H9 (cell line): Measurements from ENCODE around the gene MRGPRF. TPM values are rescaled to one million over a fixed set of nuclear protein-coding genes. Genes with fewer than 3 reads are reported as not detected.

Experiments used
- DNase-seq: peaks from one replicate; pipeline ENCODE4 v3.0.0-alpha.2; 2017
- H2AFZ ChIP-seq: one replicate; pipeline ENCODE4 v1.6.1; 2013; ENCODE audit warnings: mild to moderate bottlenecking, low read length, control low read depth, moderate library complexity
- H2AK5ac ChIP-seq: 2 replicates; pipeline ENCODE4 v1.6.1; 2013; ENCODE audit warnings: low read length, control low read depth, mixed read lengths; ENCODE audit not compliant: insufficient read length
- H2BK120ac ChIP-seq: one replicate; pipeline ENCODE4 v1.6.1; 2013; ENCODE audit warnings: low read depth, mild to moderate bottlenecking, low read length, control low read depth, inconsistent platforms; ENCODE audit not compliant: poor library complexity, severe bottlenecking
- H2BK12ac ChIP-seq: 2 replicates; pipeline ENCODE4 v1.6.1; 2013; ENCODE audit warnings: low read length, control low read depth, mixed read lengths, low read depth; ENCODE audit not compliant: insufficient read length
- H2BK15ac ChIP-seq: 2 replicates; pipeline ENCODE4 v1.6.1; 2013; ENCODE audit warnings: low read depth, low read length, control low read depth
- H2BK20ac ChIP-seq: one replicate; pipeline ENCODE4 v1.6.1; 2013; ENCODE audit warnings: low read depth, mild to moderate bottlenecking, low read length, control low read depth, inconsistent platforms; ENCODE audit not compliant: poor library complexity, severe bottlenecking
- H2BK5ac ChIP-seq: 2 replicates; pipeline ENCODE4 v1.6.1; 2013; ENCODE audit warnings: low read length, control low read depth, mixed read lengths; ENCODE audit not compliant: insufficient read length
- H3K14ac ChIP-seq: 2 replicates; pipeline ENCODE4 v1.6.1; 2013; ENCODE audit warnings: low read length, control low read depth; ENCODE audit not compliant: insufficient read depth
- H3K18ac ChIP-seq: 2 replicates; pipeline ENCODE4 v1.6.1; 2013; ENCODE audit warnings: low read depth, mild to moderate bottlenecking, mixed read lengths, low read length, control low read depth; ENCODE audit not compliant: insufficient read length
- H3K23ac ChIP-seq: 2 replicates; pipeline ENCODE4 v1.6.1; 2013; ENCODE audit warnings: low read length, control low read depth, mixed read lengths, low read depth; ENCODE audit not compliant: insufficient read length
- H3K23me2 ChIP-seq: 2 replicates; pipeline ENCODE4 v1.6.1; 2013; ENCODE audit warnings: low read depth, mild to moderate bottlenecking, mixed read lengths, low read length, control low read depth; ENCODE audit not compliant: insufficient read length, poor library complexity, severe bottlenecking
- H3K27ac ChIP-seq: 2 replicates; pipeline ENCODE4 v1.5.1; 2013; ENCODE audit warnings: low read length, control low read depth, mixed read lengths, low read depth; ENCODE audit not compliant: insufficient read length
- H3K27me3 ChIP-seq: 2 replicates; pipeline ENCODE4 v1.6.1; 2013; ENCODE audit warnings: low read length, control low read depth, inconsistent platforms; ENCODE audit not compliant: insufficient read depth
- H3K4ac ChIP-seq: 2 replicates; pipeline ENCODE4 v1.6.1; 2013; ENCODE audit warnings: low read depth, mild to moderate bottlenecking, control low read depth, inconsistent platforms, low read length, moderate library complexity
- H3K4me1 ChIP-seq: 2 replicates; pipeline ENCODE4 v1.6.1; 2013; ENCODE audit warnings: low read length, control low read depth, inconsistent platforms; ENCODE audit not compliant: insufficient read depth
- H3K4me2 ChIP-seq: 2 replicates; pipeline ENCODE4 v1.6.1; 2013; ENCODE audit warnings: low read length, control low read depth, mixed read lengths; ENCODE audit not compliant: insufficient read length, insufficient read depth
- H3K56ac ChIP-seq: 2 replicates; pipeline ENCODE4 v1.6.1; 2013; ENCODE audit warnings: low read depth, mild to moderate bottlenecking, mixed read lengths, low read length, control low read depth; ENCODE audit not compliant: insufficient read length
- H3K79me1 ChIP-seq: 2 replicates; pipeline ENCODE4 v1.6.1; 2013; ENCODE audit warnings: low read depth, mild to moderate bottlenecking, moderate library complexity, low read length, control low read depth, inconsistent platforms; ENCODE audit not compliant: insufficient read depth, poor library complexity, severe bottlenecking
- H3K79me2 ChIP-seq: 2 replicates; pipeline ENCODE4 v1.6.1; 2013; ENCODE audit warnings: low read length, control low read depth, inconsistent platforms; ENCODE audit not compliant: insufficient read depth
- H3K9ac ChIP-seq: 2 replicates; pipeline ENCODE4 v1.6.1; 2013; ENCODE audit warnings: low read length, control low read depth, mixed read lengths; ENCODE audit not compliant: insufficient read length; ENCODE audit errors: extremely low read depth
- H3K9me3 ChIP-seq: one replicate; pipeline ENCODE4 v1.6.1; 2013; ENCODE audit warnings: low read depth, low read length, inconsistent platforms; ENCODE audit not compliant: control insufficient read depth
- H3T11ph ChIP-seq: one replicate; pipeline ENCODE4 v1.6.1; 2013; ENCODE audit warnings: mild to moderate bottlenecking, low read length, control low read depth, inconsistent platforms
- H4K20me1 ChIP-seq: one replicate; pipeline ENCODE4 v1.6.1; 2013; ENCODE audit not compliant: control insufficient read depth, insufficient read length, insufficient read depth
- H4K5ac ChIP-seq: 2 replicates; pipeline ENCODE4 v1.6.1; 2013; ENCODE audit warnings: low read depth, mild to moderate bottlenecking, mixed read lengths, low read length, control low read depth; ENCODE audit not compliant: insufficient read length
- H4K8ac ChIP-seq: replicated peaks from 2 replicates; pipeline ENCODE4 v1.6.1; 2013; ENCODE audit warnings: low read length, control low read depth, mixed read lengths, low read depth; ENCODE audit not compliant: insufficient read length
- H4K91ac ChIP-seq: 2 replicates; pipeline ENCODE4 v1.6.1; 2013; ENCODE audit warnings: low read depth, mild to moderate bottlenecking, moderate library complexity, mixed read lengths, low read length, control low read depth; ENCODE audit not compliant: insufficient read length
- H3K27ac Mint-ChIP-seq, 3 experiments: 2 replicates in 2 of 3; 3 replicates in 1 of 3; pipeline ENCODE4 v1.8.0; 2020 to 2021; ENCODE audit warnings: mixed read lengths in 3 of 3, mild to moderate bottlenecking in 1 of 3, moderate library complexity in 1 of 3
- H3K27me3 Mint-ChIP-seq: 2 replicates; pipeline ENCODE4 v1.8.0; 2021; ENCODE audit warnings: low read depth, mild to moderate bottlenecking, moderate library complexity, mixed read lengths
- H3K36me3 Mint-ChIP-seq, 3 experiments: 2 replicates in 2 of 3; 3 replicates in 1 of 3; pipeline ENCODE4 v1.8.0; 2020 to 2021; ENCODE audit warnings: low read depth in 3 of 3, mixed read lengths in 3 of 3; ENCODE audit not compliant: insufficient read depth in 1 of 3
- H3K4me1 Mint-ChIP-seq, 2 experiments: 2 replicates each; pipeline ENCODE4 v1.8.0; 2020; ENCODE audit warnings: mixed read lengths in 2 of 2
- H3K4me3 Mint-ChIP-seq, 2 experiments: 2 replicates in 1 of 2; 3 replicates in 1 of 2; pipeline ENCODE4 v1.8.0; 2020 to 2021; ENCODE audit warnings: mild to moderate bottlenecking in 2 of 2, mixed read lengths in 2 of 2, moderate library complexity in 1 of 2
- H3K9me3 Mint-ChIP-seq, 2 experiments: 2 replicates in 1 of 2; 3 replicates in 1 of 2; pipeline ENCODE4 v1.8.0; 2020; ENCODE audit warnings: mild to moderate bottlenecking in 2 of 2, mixed read lengths in 2 of 2, moderate library complexity in 1 of 2
- CTCF ChIP-seq: fragments of 200-600 bp; sonication (generic); conservative IDR thresholded peaks from 3 replicates; pipeline ENCODE4 v1.8.0; 2021; ENCODE audit warnings: antibody characterized with exemption, mild to moderate bottlenecking
- WGBS: extraction: QIAGEN DNeasy Blood & Tissue Kit; methylation state at CpG from one replicate; pipeline ENCODE4 v1.1.7; 2013; ENCODE audit warnings: missing lambda C conversion rate, low lambda C conversion rate, mixed read lengths; ENCODE audit not compliant: insufficient read length; ENCODE audit errors: extremely low coverage; 5-methylcytosine and 5-hydroxymethylcytosine counted together
- total RNA-seq: library from RNA; stranded (reverse); gene quantifications from 2 replicates; pipeline ENCODE4 v1.2.1, GENCODE V29; 2021

The MRGPRF gene
- total RNA-seq, 1 experiment from 2014 or later: 4.0 TPM

GRCh38 chr11:69037074-69037473, 24.0 kb upstream of the MRGPRF start:
- Histone ChIP-seq H2AK5ac (no peak overlapping the region), H3K23ac (no peak overlapping the region), H3K4me1 (no peaks in the 10 kb centered on the region; the same call in 1 of the 2 replicates), H3K27me3 (no peaks in the 10 kb centered on the region), H3K18ac (no peak overlapping the region), H2AFZ (no peak overlapping the region), H3K27ac (no peak overlapping the region), H2BK20ac (no peak overlapping the region), H3K4me2 (no peak overlapping the region), H4K91ac (no peak overlapping the region), H3K79me2 (no peaks in the 10 kb centered on the region), H3K23me2 (no peaks in the 10 kb centered on the region), H2BK15ac (no peak overlapping the region), H3K4ac (no peak overlapping the region), H4K5ac (no peak overlapping the region), H3K9ac (no peak overlapping the region), H2BK12ac (no peak overlapping the region), H4K20me1 (no peaks in the 10 kb centered on the region), H3K9me3 (no peaks in the 10 kb centered on the region), H4K8ac (no peak overlapping the region), H3K14ac (no peak overlapping the region), H2BK5ac (no peak overlapping the region), H2BK120ac (no peak overlapping the region), H3T11ph (no peak overlapping the region), H3K79me1 (no peaks in the 10 kb centered on the region), H3K56ac (no peak overlapping the region)
- Mint-ChIP-seq H3K4me1 (peaks cover 23 to 30% of the 10 kb centered on the region in 2 experiments), H3K27me3 (no peaks in the 10 kb centered on the region), H3K4me3 (no peak overlapping the region), H3K27ac (no peak overlapping the region), H3K9me3 (no peaks in the 10 kb centered on the region), H3K36me3 (no peaks in the 10 kb centered on the region)
- no peak for TF ChIP-seq CTCF
- no peak for DNase-seq
- WGBS: no CpG with 5 or more reads among the region's 18 CpGs
